NCI-H1105 (cell line): ENCODE measurements around the gene DAB2IP.

ENCODE experiments used
- DNase-seq: peaks from one replicate; lab custom pipeline; 2025; lab: John Stamatoyannopoulos, UW

The DAB2IP gene

DNA sequence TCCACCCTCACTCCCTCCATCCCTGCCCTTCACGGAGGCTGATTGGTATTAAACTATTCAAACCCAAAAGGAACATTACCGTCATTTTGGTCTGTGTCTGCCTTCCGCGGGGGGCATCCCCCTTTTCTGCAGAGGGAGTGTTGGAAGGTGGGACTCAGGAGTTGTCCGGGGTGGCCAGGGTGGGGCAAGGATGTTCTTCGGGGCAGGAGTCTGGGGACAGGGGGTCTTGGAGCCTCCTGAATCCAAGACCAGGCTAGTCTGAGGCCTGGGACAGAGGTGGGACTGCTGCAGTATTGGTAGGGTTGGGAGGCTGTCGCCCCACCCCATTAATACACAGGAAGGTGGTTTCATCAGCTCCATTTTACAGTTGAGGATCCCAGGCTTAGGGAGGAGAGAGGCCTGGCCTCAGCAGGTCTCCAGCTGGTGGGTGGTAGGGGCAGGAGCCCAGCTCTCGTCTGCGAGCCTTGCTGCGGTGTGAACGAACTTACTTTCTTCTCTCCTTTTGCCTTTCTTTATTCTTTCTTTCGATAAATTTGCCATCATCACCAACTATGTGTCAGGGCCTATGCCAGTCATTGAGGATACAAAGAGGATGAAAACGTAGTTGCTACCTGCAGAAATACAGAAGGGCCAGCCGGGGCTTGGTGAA is 33.8 kb downstream of the DAB2IP start:
- no peak for DNase-seq

DNA sequence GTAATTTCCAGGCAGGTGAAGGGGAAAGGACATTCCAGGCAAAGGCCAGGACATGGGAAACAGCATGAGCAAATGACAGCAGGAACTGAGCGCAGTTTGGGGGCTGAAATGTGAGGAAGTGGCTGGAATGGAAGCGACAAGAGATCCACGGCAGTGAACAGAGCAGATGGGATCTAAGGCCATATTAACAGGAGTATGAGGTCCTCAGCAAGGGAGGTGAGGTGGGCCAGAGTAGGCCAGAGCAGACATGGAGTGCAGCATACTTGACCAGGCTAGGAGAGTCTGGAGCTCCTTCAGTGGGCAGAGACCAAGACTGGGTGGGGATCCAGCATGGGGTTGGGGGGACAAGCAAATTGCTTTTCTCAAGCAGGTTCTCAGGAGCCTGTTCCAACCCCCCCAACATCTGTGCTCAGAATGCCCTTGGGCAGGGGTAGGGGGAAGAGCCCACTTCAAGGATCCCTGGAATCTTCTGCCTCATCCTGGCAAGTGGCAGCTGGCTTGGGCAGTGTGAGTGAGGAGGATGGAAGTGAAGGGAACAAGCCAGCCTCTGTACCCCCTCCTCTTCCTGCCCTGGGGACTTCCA is 34.5 kb downstream of the DAB2IP start:
- no peak for DNase-seq

- peak; percentile 41 for DNase-seq
Measured at GRCh38 chr9:121686930-121687541, 35.6 kb downstream of the DAB2IP start.

DNA sequence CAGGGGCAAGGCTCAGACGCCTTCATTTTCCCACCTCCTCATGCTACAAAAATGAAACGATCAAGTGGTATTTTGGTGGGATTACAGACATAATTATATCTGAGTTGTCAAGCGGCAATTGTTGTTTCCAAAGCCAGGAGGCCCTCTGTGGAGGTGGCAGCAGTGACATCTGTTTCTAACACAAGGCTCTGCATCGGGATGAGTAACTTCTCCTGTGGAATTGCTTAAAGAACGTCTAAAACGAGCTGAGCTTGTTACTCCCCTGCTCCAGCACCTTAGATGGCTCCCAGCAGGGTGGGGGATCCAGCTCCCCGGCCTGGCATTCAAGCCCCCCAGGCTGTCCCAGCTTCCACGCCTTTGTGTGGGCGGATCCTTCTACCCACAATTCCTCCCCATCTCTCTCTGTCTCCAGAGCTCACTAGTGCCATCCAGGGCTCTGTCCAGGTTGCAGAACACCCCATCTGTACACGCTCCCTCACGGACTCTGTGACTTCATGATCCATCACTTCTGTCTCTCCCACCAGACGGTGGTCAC is 36.8 kb downstream of the DAB2IP start:
- no peak for DNase-seq

DNA sequence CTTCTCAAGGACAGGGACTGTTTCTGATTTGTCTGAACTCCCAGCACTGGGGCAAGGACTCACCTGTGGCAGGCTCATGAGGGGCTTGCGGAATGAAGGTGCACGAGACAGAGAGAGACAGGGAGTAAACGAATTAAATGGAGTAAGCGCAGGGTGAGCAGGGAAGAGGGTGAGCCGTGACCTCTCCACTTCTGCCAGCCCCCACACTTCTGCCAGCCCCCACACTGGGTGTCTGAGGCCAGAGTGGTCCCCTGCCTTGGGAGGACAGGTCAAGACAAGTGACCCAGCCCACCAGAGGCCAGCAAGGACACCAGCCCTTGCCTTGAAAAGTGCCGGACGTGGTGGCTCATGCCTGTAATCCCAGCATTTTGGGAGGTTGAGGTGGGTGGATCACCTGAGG is 37.2 kb downstream of the DAB2IP start:
- no peak for DNase-seq

GRCh38 chr9:121689461-121690157 is 38.2 kb downstream of the DAB2IP start:
- no peak for DNase-seq

DNA sequence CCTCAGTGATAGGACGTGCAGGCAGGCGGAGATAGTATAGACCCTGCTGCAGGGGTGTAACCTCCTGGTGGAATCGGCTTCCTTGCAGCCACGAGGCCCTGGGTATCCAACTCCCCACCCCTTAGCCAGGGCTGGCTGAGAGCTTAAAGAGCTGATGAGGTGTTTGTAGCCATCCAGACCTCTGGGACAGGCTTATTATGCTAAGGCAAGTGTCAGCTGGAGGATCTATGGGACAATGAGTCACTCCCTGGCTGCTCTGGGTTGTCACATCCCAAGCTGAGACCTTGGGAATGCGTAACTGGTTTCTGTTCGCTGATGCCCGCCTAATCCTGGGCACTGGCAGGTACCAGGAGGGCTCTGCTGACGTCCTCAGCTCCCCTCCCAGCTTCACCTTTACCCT is 38.9 kb downstream of the DAB2IP start:
- DNase-seq = no peak

DNA sequence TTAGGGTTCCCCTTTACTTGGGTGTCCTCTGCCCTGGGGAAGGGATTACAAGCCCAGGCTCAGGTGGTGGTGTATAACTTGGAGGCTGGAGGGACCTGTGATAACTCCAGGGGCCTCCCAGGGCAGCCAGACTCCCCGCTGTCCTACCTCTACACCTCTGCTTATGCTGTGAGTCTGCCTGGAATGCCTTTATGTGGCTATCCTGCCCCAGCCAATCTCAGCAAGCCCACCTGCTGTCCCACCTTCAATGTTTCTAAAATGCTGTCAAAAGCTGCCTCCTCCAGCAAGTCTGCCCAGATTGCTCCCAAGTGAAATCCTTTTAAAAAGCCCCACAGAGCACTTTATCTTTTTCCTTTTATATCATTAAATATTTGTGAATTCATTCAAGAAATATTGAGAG is 39.3 kb downstream of the DAB2IP start:
- DNase-seq = no peak

DNA sequence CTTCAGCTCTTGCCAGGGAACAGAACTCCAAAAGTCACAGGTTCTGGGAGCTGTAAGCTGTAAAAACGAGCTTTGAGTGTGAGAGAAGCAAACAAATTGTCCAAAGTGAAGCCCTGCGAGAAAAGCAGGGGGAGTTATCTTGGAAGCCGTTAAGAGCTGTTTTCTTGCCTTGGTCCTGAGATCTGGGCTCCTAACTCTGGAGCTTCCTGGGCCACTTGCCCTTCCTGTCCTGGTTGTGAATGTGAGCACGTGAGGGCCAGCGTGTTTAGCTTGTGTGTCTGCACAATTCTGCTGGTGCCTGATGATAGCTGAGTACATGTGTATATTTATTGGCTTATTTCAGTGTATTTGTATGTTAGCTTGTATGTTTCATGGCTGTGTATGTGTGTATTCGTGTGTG is 40.5 kb downstream of the DAB2IP start:
- no peak for DNase-seq

GRCh38 chr9:121692606-121693387 is 41.4 kb downstream of the DAB2IP start:
- no peak for DNase-seq

DNA sequence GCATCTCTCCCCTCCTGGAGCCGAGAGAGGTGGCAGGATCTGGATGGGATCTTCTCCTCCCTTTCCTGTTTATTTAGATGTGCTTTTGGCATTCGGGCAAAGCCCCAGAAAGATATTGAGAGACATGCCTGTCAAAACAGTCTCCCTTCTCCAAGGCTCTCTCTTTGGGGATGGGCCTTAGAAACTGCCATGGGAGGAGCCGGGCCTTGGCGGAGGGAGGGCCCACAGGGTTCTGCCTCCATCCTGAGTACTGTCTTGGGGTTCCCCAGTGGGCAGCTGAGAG is 41.9 kb downstream of the DAB2IP start:
- no peak for DNase-seq

DNA sequence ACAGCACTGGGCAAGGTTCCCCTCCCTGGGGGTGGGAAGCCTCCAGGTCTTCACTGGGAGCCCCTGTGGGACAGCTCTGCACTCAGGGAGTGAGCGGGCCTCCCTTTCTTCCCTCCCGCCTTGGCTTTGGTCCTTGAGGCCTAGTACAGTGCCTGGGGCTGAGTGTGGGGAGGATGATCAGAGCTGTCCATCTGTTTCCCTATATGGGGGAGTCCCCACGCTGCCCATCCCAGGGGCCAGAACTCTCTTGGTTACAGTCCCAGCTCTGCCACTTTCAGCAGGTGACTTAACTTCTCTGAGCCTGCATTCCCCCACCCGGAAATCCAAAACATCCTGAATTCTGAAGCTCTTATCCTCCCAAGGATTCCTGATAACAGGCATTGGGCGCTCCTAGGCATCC is 42.6 kb downstream of the DAB2IP start:
- DNase-seq = no peak

DNA sequence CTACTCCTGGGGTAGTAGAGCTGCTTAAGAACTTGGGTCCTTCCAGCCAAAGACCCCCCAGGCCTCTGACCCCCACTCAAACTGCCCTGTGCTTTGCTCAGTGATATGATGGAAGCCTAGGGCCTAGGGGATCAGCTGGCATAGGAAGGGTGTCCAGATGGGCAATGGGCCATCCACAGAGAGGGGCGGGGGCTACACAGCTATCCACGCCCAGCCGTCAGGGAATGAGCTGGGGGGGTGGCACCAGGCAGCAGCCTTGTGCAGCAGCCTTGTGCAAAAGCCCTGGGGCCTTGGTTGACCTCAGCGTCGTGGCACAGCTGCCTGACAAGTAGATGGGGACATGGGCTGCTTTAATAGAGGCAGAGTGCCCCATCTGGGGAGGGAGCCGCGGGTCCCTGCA is 43.2 kb downstream of the DAB2IP start:
- DNase-seq = no peak

DNA sequence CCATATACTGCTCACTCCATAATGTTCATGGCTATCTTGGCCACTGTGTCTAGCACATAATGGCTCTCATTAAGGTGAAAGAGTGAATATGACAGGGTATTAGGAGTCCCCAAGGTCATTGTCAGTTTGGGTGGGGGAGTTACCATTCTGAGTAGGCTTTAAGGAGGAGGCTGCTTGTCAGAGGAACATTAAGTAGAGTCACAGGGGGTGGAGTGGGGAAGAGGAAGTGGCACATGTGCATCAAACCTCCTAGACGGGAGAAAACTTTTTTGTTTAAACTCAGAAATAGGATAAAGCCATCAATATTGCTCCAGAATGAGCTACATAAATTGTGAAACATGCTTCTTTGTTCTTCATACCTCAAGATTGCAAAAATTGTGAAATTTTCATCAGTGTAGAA is 45.5 kb downstream of the DAB2IP start:
- DNase-seq = no peak

DNA sequence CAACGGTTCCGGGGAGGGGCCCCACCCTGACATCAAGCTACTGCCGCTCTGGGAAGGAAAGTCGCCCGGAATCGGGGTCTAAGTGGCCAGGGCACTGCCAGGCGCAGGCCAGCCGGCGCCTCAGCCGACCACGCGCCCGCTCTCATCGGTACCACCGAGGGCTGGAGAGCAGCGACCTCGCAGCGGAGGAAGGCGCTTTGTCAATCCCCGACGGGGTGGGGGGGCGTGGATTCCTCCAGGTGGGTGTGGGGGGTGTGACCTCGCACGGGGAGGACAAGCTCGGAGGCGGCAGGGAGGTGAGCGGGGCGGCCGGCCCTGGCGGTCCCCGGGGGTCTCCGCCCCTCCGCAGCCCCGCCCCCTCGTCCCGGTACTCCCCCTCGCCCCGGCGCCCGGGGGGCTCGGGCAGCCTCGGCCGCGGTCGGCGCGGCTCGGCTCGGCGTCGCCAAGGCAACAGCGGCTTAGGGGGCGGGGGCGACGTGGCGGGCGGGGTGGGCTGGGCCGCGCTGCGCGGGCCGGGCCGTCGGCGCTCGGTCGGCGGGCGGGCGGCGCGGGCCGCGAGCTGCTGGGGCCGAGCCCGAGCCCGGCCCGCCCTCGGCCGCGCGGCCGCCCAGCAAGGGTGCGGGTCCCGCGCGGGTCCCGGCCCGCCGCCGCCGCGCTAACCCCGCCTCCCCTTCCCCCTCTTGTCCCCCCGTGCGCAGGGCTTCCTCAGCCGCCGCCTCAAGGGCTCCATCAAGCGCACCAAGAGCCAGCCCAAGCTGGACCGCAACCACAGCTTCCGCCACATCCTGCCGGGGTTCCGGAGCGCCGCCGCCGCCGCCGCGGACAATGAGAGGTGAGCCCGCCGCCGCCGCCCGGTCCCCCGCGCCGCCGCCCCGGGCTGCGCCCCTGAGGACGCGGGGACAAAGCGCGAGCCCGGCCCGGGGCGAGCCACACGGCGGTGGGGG is 47.5 kb downstream of the DAB2IP start:
- peak; percentile 40 for DNase-seq

DNA sequence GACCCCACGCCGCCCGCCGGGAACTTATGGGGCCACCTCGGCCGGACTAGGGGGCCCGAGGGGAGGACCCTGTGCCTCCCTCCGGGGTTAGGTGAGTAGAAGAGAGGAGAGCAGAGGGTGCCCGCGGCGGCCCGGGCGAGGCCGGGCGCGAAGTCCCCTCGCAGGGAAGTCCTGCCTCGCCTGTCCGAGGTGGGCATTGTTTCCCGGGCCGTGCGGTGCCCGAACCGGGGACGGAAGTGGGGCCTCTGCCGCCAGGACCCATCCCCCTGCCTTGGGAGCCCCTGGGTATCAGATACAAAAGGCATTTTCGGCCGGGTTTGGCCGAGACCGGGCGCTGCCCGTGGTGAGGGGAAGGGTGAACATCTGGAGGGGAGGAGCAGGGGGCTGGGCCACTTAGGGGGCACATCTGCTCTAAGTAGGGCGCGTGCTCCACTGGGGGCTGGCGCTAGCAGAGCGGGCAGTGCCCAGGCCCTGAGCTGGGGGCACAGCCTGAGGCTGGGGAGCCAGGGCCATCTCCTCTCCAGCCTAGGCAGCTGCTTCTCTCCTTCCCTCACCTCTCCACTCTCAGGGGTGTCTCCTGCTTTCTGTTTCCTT is 48.2 kb downstream of the DAB2IP start:
- DNase-seq = no peak

DNA sequence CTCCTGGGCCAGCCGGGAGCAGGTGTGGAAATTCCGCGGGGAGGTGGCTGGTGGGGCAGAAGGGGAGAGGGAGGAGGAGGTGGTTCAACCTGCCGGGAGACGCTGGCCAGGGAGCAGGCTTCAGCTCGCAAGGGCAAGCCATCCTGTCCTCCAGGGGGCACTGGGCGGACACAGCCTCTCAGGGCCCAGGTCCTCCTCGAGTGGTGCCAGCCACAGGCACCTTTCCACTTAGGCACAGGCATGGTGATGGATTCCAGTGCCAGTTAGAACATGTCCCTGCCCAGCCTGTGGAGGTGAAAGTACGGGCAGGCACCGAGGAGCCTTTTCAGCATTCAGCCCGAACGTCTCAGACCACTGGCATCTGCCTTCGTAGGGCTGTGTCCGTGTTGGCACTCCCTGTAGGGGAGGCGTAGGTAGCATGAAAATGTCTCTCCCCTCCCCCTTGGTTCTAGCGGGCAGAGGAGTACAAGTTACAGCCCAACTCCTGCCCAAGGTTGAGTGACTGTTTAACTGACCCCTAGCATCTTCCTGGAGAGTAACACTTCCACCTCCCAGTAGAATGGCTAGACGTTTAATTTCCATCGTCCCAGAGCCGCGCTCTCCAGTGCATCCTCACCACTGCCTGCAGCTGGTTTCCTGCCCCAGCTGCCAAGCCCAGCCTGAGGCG is 48.9 kb downstream of the DAB2IP start:
- DNase-seq = peak; percentile 60

DNA sequence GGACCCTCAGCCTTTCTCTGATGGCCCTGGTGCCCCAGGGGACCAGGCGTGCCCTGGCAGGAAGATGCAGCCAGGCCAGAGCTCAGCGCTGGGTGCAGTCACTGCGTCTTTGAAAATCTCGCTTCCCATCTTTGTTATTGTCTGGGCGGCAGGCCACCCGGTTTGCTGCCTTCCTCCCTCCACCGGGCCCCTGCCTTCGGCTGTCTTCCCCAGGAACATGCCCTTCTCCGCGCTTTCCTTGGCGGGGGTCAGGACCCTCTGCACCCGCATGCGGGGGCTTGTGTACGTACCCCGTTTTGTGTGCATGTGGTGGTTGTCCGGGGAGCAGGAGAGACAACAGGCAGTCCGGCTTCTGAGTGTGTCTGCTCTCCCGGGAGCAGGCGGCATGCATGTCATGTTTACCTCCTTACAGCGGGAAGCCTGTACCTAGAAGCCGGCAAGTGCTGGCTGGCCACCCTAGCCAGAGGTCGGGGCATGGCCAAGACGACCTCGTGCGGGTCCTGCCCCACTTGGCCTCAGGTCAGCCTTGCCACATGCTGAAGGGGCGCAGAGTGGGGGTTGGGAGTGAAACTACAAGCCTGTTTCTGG is 49.5 kb downstream of the DAB2IP start:
- no peak for DNase-seq

GRCh38 chr9:121701736-121702261 is 50.4 kb downstream of the DAB2IP start:
- no peak for DNase-seq
